ENCODE data around the gene KRTAP4-9. TPM values are rescaled to one million over a fixed set of nuclear protein-coding genes. Genes with fewer than 3 reads are reported as not detected.
A peak's percentile ranks its signal among the peaks of the same experiment; 100 is the strongest.

The KRTAP4-9 gene
- total and polyA plus RNA-seq, 2 of the 13 experiments (the other 11 are each of a cell fraction or from before 2014, with no cell fraction given), result not detected

DNA sequence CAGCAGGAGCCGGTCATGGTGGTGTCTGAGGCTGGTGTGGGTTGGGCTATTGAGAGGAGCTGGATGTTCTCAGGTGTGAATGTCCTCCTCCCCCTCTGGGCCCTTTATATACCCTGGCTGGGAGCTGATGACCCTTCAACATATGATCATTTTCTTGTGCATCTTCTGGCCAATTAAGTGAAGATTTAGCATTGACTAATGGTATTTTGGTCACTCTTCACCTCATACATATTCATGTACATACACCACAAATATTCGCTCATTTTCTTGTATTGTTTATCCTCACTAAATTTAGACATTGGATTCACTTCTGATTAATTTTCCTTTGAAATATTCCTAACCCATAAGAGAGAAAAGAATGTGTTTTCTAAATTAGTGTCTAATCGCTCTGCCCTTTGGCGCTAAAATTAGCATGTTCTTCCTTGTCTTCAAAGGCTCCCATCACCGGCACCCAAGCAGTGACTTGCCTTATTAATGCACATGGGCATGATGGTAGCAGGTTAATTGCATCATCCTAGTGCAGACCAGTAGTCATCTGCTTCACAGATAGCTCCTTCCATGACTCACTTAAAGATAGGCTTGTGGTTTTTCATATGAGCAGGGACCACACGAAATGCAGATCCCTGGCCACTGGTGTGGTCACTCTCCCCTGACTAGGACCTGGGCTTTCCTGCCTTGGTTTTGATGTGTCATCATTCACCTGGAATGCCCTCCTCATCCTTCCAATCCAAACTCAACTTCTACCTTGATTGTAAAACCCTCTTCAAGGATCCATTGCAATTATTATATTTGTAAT lies 39.2 kb upstream of the KRTAP4-9 start, which contains the start of gene KRTAP2-4:
TSS of gene KRTAP2-4 (minus strand) at position 51 of the 796 bp plus-strand sequence. CDS start at position 17, 34 bp downstream.
- Histone ChIP-seq H3K4me2 (ENCODE audit: low read depth, low read length) (no peak within 1 kb of the TSS), H3K9ac (ENCODE audit: insufficient read depth, low read depth, low read length) (no peak within 1 kb of the TSS), H2AFZ (ENCODE audit: low read length) (no peak within 1 kb of the TSS), H3K27me3 (ENCODE audit: control insufficient read depth in 1 of 2, insufficient read depth in 2 of 2, low read length in 2 of 2) (no peaks in the 10 kb centered on the region), H3K9me3 (ENCODE audit: low read length) (no peaks in the 10 kb centered on the region), H3K4me3 (replicated peaks in 1 of 3; ENCODE audit: insufficient read depth in 1 of 3, low read depth in 2 of 3, low read length in 3 of 3) (no peak within 1 kb of the TSS), H4K20me1 (ENCODE audit: insufficient read depth, low read length) (no peaks in the 10 kb centered on the region), H3K79me2 (ENCODE audit: insufficient read depth, low read length) (no peaks in the 10 kb centered on the region), H3K4me1 (ENCODE audit: insufficient read depth, low read length) (peaks cover 23% of the 10 kb centered on the region), H3K27ac (ENCODE audit: extremely low read length, insufficient read depth, low read length) (no peak within 1 kb of the TSS), H3K36me3 (replicated peaks in 1 of 2; ENCODE audit: control insufficient read depth in 1 of 2, insufficient read depth in 2 of 2, low read length in 2 of 2) (no peaks in the 10 kb centered on the region)
- DNase-seq (ENCODE audit: low spot score), result peak; percentile 28
- intact Hi-C loops (cut with micrococcal nuclease; ENCODE audit: unreplicated experiment), result no loop called here
- ATAC-seq, result no peak
- TF ChIP-seq, protein P1, sequence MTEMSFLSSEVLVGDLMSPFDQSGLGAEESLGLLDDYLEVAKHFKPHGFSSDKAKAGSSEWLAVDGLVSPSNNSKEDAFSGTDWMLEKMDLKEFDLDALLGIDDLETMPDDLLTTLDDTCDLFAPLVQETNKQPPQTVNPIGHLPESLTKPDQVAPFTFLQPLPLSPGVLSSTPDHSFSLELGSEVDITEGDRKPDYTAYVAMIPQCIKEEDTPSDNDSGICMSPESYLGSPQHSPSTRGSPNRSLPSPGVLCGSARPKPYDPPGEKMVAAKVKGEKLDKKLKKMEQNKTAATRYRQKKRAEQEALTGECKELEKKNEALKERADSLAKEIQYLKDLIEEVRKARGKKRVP (CRISPR knock-in tag; IDR thresholded peaks at IDR 0.05), result peak in 1 of 2 experiments; percentile 61; a peak in 1 of 4 replicates
- TF ChIP-seq CCDC6 (CRISPR knock-in tag; IDR thresholded peaks at IDR 0.05) (no peak), CEBPB (IDR thresholded peaks at IDR 0.05; ENCODE audit: borderline replicate concordance, low read depth, low read length) (peak; percentile 60), CEBPG (CRISPR knock-in tag; IDR thresholded peaks at IDR 0.05) (0 out of 2 replicates have a peak, but pooled peaks have one; percentile 50), MAZ (IDR thresholded peaks at IDR 0.05; ENCODE audit: borderline replicate concordance, low read depth, low read length) (no peak), MAZ (CRISPR knock-in tag; IDR thresholded peaks at IDR 0.05; ENCODE audit: low read depth) (no peak), FOSL2 (CRISPR knock-in tag; IDR thresholded peaks at IDR 0.05) (peak; percentile 53), MAFK (conservative IDR thresholded peaks at IDR 0.05 in 1 of 2, IDR thresholded peaks at IDR 0.05 in 1 of 2; ENCODE audit: low read length in 2 of 2) (peak in 1 of 2 experiments; percentile 5; a peak in 1 of 4 replicates)
- TF ChIP-seq, protein P2, sequence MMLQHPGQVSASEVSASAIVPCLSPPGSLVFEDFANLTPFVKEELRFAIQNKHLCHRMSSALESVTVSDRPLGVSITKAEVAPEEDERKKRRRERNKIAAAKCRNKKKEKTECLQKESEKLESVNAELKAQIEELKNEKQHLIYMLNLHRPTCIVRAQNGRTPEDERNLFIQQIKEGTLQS (CRISPR knock-in tag; IDR thresholded peaks at IDR 0.05), result 0 out of 2 replicates have a peak, but pooled peaks have one; percentile 26
- POLR2A ChIA-PET, result no interaction called here
- CTCF ChIA-PET (ENCODE audit: low intra/inter-chr PET ratio, low total read pairs), result no interaction called here
- in situ Hi-C loops (cut with HindIII; ENCODE audit: extremely low pct_ligation_motif_present, low pct_unique_long_range_greater_than_20kb), result no loop called here
- no peak for FAIRE-seq
- no TSS peak for BruUV-seq (replicated peaks)
- WGBS (ENCODE audit: low lambda C conversion rate), result 82% methylated on average over 6 of the region's 6 CpGs

Data from HepG2 (cell line).